A549 (cell line): ENCODE measurements around the gene PRR13.

Experiments
- CHD2 ChIP-seq: fragments of 150-350 bp; IDR thresholded peaks from 2 replicates; pipeline ENCODE4 v1.6.1; 2014; ENCODE audit warnings: low read length; ENCODE audit not compliant: partially characterized antibody
- CTCF ChIP-seq: fragments of >200 bp; sonication (Bioruptor Twin); formaldehyde crosslinking; IDR thresholded peaks from 3 replicates; pipeline ENCODE4 v1.5.1; 2016
- E2F6 ChIP-seq: IDR thresholded peaks from 2 replicates; pipeline ENCODE4 v1.6.1; 2012; ENCODE audit warnings: low read depth, borderline replicate concordance
- EP300 ChIP-seq, 2 experiments: fragments of >200 bp; sonication (Bioruptor Twin); formaldehyde crosslinking; IDR thresholded peaks; 2 replicates in 1 of 2; 3 replicates in 1 of 2; pipeline ENCODE4 v1.6.1; 2016 to 2017
- HDAC2 ChIP-seq: fragments of 200-600 bp; sonication (generic); IDR thresholded peaks from 2 replicates; pipeline ENCODE4 v1.6.1; 2016
- JUNB ChIP-seq: fragments of >200 bp; sonication (Bioruptor Twin); formaldehyde crosslinking; IDR thresholded peaks from 2 replicates; pipeline ENCODE4 v1.6.1; 2016
- KDM5A ChIP-seq: fragments of 200-600 bp; sonication (generic); IDR thresholded peaks from 2 replicates; pipeline ENCODE4 v1.6.1; 2016; ENCODE audit warnings: antibody characterized with exemption, mild to moderate bottlenecking
- MAX ChIP-seq: IDR thresholded peaks from 2 replicates; pipeline ENCODE4 v1.6.1; 2012
- MAZ ChIP-seq: fragments of 150-350 bp; IDR thresholded peaks from 2 replicates; pipeline ENCODE4 v1.6.1; 2014; ENCODE audit warnings: antibody characterized with exemption, low read depth, low read length, borderline replicate concordance
- MYC ChIP-seq: IDR thresholded peaks from 2 replicates; pipeline ENCODE4 v1.6.1; 2012; ENCODE audit warnings: mild to moderate bottlenecking, inconsistent platforms, low read length, improper control_type of control experiment, borderline replicate concordance
- PBX3 ChIP-seq: IDR thresholded peaks from 2 replicates; pipeline ENCODE4 v1.6.1; 2012
- RFX5 ChIP-seq: fragments of 450-650 bp; IDR thresholded peaks from 2 replicates; pipeline ENCODE4 v1.7.1; 2014; ENCODE audit warnings: antibody characterized with exemption, mild to moderate bottlenecking, moderate library complexity
- SMC3 ChIP-seq: fragments of >200 bp; sonication (Bioruptor Twin); formaldehyde crosslinking; IDR thresholded peaks from 3 replicates; pipeline ENCODE4 v1.6.1; 2018; ENCODE audit warnings: inconsistent platforms

GRCh38 chr12:53425515-53426150, 15.9 kb upstream of the PRR13 start:
- TF ChIP-seq CHD2 (no peak), JUNB (no peak), RFX5 (no peak), CTCF (no peak), KDM5A (no peak), E2F6 (no peak), PBX3 (no peak), MYC (no peak), MAX (no peak), HDAC2 (no peak), MAZ (no peak), EP300 (IDR thresholded peaks at IDR 0.05) (no peak), SMC3 (no peak)
